ENCODE measurements around the gene ZC3H12D. TPM values are rescaled to one million over a fixed set of nuclear protein-coding genes. Genes with fewer than 3 reads are reported as not detected.
"Not testable (repeated sequence)": the region's sequence is repeated elsewhere in the genome, so short reads cannot be mapped to it uniquely, and the experiment has no call there.

Gene ZC3H12D
- total and polyA plus RNA-seq, 9 donors = 0.15 to 1.3 (median 0.45) TPM

- no peak for DNase-seq
Observed at GRCh38 chr6:149463781-149464180, 21.0 kb downstream of the ZC3H12D start.

DNA sequence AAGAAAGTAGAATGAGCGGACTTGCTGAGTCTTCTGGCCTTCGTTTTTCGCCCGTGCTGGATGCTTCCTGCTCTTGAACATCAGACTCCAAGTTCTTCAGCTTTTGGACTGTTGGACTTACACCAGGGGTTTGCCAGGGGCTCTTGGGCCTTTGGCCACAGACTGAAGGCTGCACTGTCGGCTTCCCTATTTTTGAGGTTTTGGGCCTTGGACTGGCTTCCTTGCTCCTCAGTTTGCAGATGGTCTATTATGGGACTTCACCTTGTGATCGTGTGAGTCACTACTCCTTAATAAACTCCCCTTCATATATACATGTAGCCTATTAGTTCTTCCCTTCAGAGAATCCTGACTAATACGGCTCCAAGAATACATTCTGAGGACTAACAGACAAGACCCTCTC is 22.1 kb downstream of the ZC3H12D start:
- DNase-seq; H3K27ac ChIP-seq; H3K4me3 ChIP-seq; H3K9me3 ChIP-seq; H3K36me3 ChIP-seq; intact Hi-C loops (cut with DNase I); H3K27me3 ChIP-seq; H3K4me1 ChIP-seq (ENCODE audit: insufficient read depth): not testable (repeated sequence)
- WGBS, 3 donors = 94 to 97% (median 95%) methylated on average over 7 of the region's 7 CpGs

More at GRCh38 chr6:149463781-149464180, 21.0 kb downstream of the ZC3H12D start:
- no peak for TF ChIP-seq EP300 (IDR thresholded peaks at IDR 0.05)
- TF ChIP-seq CTCF (IDR thresholded peaks at IDR 0.05) = no peak
- no peak for TF ChIP-seq POLR2A (IDR thresholded peaks at IDR 0.05)
- no peaks in the 10 kb centered on the region for H3K9me3 ChIP-seq
- no peak overlapping the region for H3K27ac ChIP-seq
- H3K27me3 ChIP-seq = no peaks in the 10 kb centered on the region
- no peaks in the 10 kb centered on the region for H3K4me1 ChIP-seq (ENCODE audit: insufficient read depth)
- H3K4me3 ChIP-seq = no peak overlapping the region
- 85 to 92% (median 91%) methylated on average over 4 of the region's 4 CpGs for WGBS, 3 donors
- intact Hi-C loops (cut with DNase I) = no loop called here
- no peaks in the 10 kb centered on the region for H3K36me3 ChIP-seq

DNA sequence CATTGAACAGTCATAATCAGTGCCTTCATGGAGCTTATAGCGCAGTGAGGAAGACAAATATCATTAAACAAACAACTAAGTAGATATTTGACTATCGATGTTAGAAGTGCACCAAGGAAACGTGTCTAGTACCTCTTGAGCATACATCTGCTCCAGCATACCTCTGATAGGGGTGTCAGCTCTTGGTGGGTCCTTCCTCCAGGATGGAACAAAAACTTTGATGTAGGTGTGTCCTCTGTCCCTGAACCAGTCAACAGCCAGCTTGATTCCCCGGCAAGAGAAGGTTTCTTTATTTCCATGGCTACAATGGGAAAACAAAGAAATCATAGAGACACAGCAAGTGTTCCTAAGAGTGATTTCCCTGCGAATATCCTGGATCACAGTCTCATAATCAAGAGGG is 23.1 kb downstream of the ZC3H12D start:
- Histone ChIP-seq H3K4me1 (ENCODE audit: insufficient read depth) (no peaks in the 10 kb centered on the region), H3K36me3 (no peaks in the 10 kb centered on the region), H3K27ac (no peak overlapping the region), H3K9me3 (no peaks in the 10 kb centered on the region), H3K27me3 (no peaks in the 10 kb centered on the region), H3K4me3 (no peak overlapping the region)
- TF ChIP-seq CTCF (IDR thresholded peaks at IDR 0.05) (no peak), POLR2A (IDR thresholded peaks at IDR 0.05) (no peak), EP300 (IDR thresholded peaks at IDR 0.05) (no peak)
- WGBS, 3 donors = 92 to 95% (median 93%) methylated on average over 5 of the region's 5 CpGs
- intact Hi-C loops (cut with DNase I) = no loop called here
- no peak for DNase-seq

DNA sequence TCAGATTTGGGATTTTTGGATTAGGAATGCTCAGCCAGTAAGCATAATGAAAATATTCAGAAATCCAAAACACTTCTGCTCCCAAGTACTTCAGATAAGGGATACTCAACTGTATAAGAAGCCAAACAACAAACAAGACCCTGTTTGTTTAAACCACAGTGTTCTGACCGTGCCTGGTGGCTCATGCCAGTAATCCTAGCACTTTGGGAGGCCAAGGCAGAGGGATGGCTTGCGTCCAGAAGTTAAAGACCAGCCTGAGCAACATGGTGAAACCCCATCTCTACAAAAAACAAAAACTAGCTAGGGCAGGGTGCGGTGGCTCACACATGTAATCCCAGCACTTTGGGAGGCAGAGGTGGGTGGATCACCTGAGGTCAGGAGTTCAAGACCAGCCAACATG is 24.6 kb downstream of the ZC3H12D start:
- H3K27me3 ChIP-seq; DNase-seq; H3K4me3 ChIP-seq; H3K9me3 ChIP-seq; intact Hi-C loops (cut with DNase I); H3K4me1 ChIP-seq (ENCODE audit: insufficient read depth); H3K36me3 ChIP-seq; H3K27ac ChIP-seq: not testable (repeated sequence)
- WGBS, 3 donors = 40 to 60% (median 41%) methylated on average over 3 of the region's 3 CpGs

DNA sequence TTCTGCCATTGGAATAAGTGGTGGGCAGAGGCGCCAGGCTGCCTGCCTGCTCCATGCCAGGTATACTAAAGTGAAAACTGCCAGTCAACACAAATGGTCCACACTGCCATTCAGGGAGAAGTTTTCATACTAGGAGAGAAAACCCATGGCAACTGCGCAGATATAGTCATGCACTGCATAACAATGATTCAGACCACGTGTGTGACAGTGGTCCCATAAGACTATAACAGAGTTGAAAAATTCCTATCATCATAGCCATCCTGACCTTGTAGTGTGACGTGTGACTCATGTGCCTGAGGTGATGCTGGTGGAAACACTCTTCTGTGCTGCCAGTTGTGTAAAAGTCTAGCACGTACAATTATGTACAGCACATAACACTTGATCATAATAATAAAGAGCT is 25.1 kb downstream of the ZC3H12D start:
- TF ChIP-seq EP300 (IDR thresholded peaks at IDR 0.05) (no peak), POLR2A (IDR thresholded peaks at IDR 0.05) (no peak), CTCF (IDR thresholded peaks at IDR 0.05) (no peak)
- H3K27ac ChIP-seq = no peak overlapping the region
- no peaks in the 10 kb centered on the region for H3K9me3 ChIP-seq
- intact Hi-C loops (cut with DNase I) = no loop called here
- H3K4me3 ChIP-seq = no peak overlapping the region
- DNase-seq = no peak
- 60 to 77% (median 68%) methylated on average over 5 of the region's 5 CpGs for whole genome bisulfite sequencing, 3 donors
- no peaks in the 10 kb centered on the region for H3K36me3 ChIP-seq
- peaks cover 3% of the 10 kb centered on the region for H3K4me1 ChIP-seq (ENCODE audit: insufficient read depth)
- H3K27me3 ChIP-seq = no peaks in the 10 kb centered on the region

- peaks cover 7% of the 10 kb centered on the region for H3K4me1 ChIP-seq (ENCODE audit: insufficient read depth)
- H3K4me3 ChIP-seq = no peak overlapping the region
- no peak for DNase-seq
- intact Hi-C loops (cut with DNase I) = no loop called here
- TF ChIP-seq EP300 (IDR thresholded peaks at IDR 0.05) = no peak
- no peak for TF ChIP-seq POLR2A (IDR thresholded peaks at IDR 0.05)
- no peak for TF ChIP-seq CTCF (IDR thresholded peaks at IDR 0.05)
- H3K27ac ChIP-seq = no peak overlapping the region
- H3K27me3 ChIP-seq = no peaks in the 10 kb centered on the region
- no peaks in the 10 kb centered on the region for H3K9me3 ChIP-seq
- no peaks in the 10 kb centered on the region for H3K36me3 ChIP-seq
- 96 to 98% (median 97%) methylated on average over 1 of the region's 1 CpG for WGBS, 3 donors
Observed at GRCh38 chr6:149458806-149459205, 26.0 kb downstream of the ZC3H12D start.
